Panc1 (cell line): ENCODE measurements around the gene SUMF1.

Source experiments
- CTCF ChIP-seq: fragments of 450-650 bp; IDR thresholded peaks from 2 replicates; pipeline ENCODE4 v1.5.1; 2017; ENCODE audit warnings: mild to moderate bottlenecking
- REST ChIP-seq, 2 experiments: IDR thresholded peaks; 2 replicates each; pipeline ENCODE4 v1.6.1; 2011 to 2012; ENCODE audit warnings: low read depth in 2 of 2, control low read depth in 1 of 2, low read length in 1 of 2, mild to moderate bottlenecking in 1 of 2, moderate library complexity in 1 of 2; ENCODE audit not compliant: insufficient read depth in 1 of 2
- SIN3A ChIP-seq: IDR thresholded peaks from 2 replicates; pipeline ENCODE4 v1.6.1; 2012; ENCODE audit warnings: low read depth, mild to moderate bottlenecking, low read length, moderate library complexity, borderline replicate concordance; ENCODE audit not compliant: insufficient read depth

- no peak for TF ChIP-seq SIN3A
- TF ChIP-seq REST (IDR thresholded peaks at IDR 0.05; ENCODE audit: insufficient read depth in 1 of 2, low read depth in 2 of 2, low read length in 1 of 2): no peak
- TF ChIP-seq CTCF: no peak
Observed at GRCh38 chr3:4336850-4337546, 130.1 kb downstream of the SUMF1 start.
